HG03108 (cell line): ENCODE results near the gene GRIK5.
"Not testable (repeated sequence)": the region's sequence is repeated elsewhere in the genome, so short reads cannot be mapped to it uniquely, and the experiment has no call there.

Source experiments
- ATAC-seq: cut with Tn5 transposase; IDR thresholded peaks from one replicate; pipeline ENCODE4 v1.9.1; 2021; ENCODE audit warnings: moderate library complexity; ENCODE audit not compliant: unreplicated experiment

The GRIK5 gene

GRCh38 chr19:42051166-42052115 lies 18.6 kb downstream of the GRIK5 start:
- no peak for ATAC-seq

GRCh38 chr19:42048992-42049391 lies 21.0 kb downstream of the GRIK5 start:
- ATAC-seq: no peak

GRCh38 chr19:42045575-42045974 lies 24.4 kb downstream of the GRIK5 start:
- no peak for ATAC-seq

GRCh38 chr19:42042455-42043170 lies 27.4 kb downstream of the GRIK5 start:
- no peak for ATAC-seq

GRCh38 chr19:42040491-42040890 lies 29.5 kb downstream of the GRIK5 start:
- ATAC-seq: not testable (repeated sequence)

GRCh38 chr19:42040031-42040430 lies 30.0 kb downstream of the GRIK5 start:
- ATAC-seq: no peak

- ATAC-seq: no peak
Observed at GRCh38 chr19:42038666-42039065, 31.3 kb downstream of the GRIK5 start.

GRCh38 chr19:42037649-42038048 lies 32.4 kb downstream of the GRIK5 start:
- ATAC-seq: no peak

- peak; percentile 59 for ATAC-seq
Observed at GRCh38 chr19:42034640-42035391, 35.2 kb downstream of the GRIK5 start.

- ATAC-seq: no peak
Observed at GRCh38 chr19:42033413-42033812, 36.6 kb downstream of the GRIK5 start.

GRCh38 chr19:42032431-42032830 lies 37.6 kb downstream of the GRIK5 start:
- ATAC-seq: no peak

- ATAC-seq: no peak
Observed at GRCh38 chr19:42030645-42031440, 39.2 kb downstream of the GRIK5 start.

GRCh38 chr19:42028304-42029216 lies 41.4 kb downstream of the GRIK5 start:
- ATAC-seq: no peak

GRCh38 chr19:42024622-42025111 lies 45.3 kb downstream of the GRIK5 start:
- no peak for ATAC-seq

GRCh38 chr19:42023943-42024260 lies 46.1 kb downstream of the GRIK5 start:
- no peak for ATAC-seq

GRCh38 chr19:42023121-42023942 lies 46.7 kb downstream of the GRIK5 start:
- no peak for ATAC-seq

GRCh38 chr19:42022616-42023015 lies 47.4 kb downstream of the GRIK5 start:
- ATAC-seq: no peak

GRCh38 chr19:42021185-42021584 lies 48.8 kb downstream of the GRIK5 start:
- no peak for ATAC-seq
